ENCODE data around the gene RTTN.

RTTN gene

GRCh38 chr18:70234667-70235459 is 29.4 kb upstream of the RTTN start (continued):
- no peak for TF ChIP-seq TOX (CRISPR knock-in tag; IDR thresholded peaks at IDR 0.05; ENCODE audit: borderline replicate concordance)
- no peak for TF ChIP-seq CSRNP3 (CRISPR knock-in tag; IDR thresholded peaks at IDR 0.05)
- no peak for TF ChIP-seq RARB (CRISPR knock-in tag; IDR thresholded peaks at IDR 0.05)
- TF ChIP-seq ARNTL (CRISPR knock-in tag; IDR thresholded peaks at IDR 0.05; ENCODE audit: borderline replicate concordance, low read depth): no peak

- TF ChIP-seq PPARA (CRISPR knock-in tag; IDR thresholded peaks at IDR 0.05; ENCODE audit: borderline replicate concordance): no peak
- TF ChIP-seq CREB5 (CRISPR knock-in tag; IDR thresholded peaks at IDR 0.05; ENCODE audit: low read depth): no peak
- TF ChIP-seq ZFP3 (CRISPR knock-in tag; IDR thresholded peaks at IDR 0.05): no peak
- no peak for TF ChIP-seq ZNF8 (CRISPR knock-in tag; IDR thresholded peaks at IDR 0.05)
- TF ChIP-seq ZNF70 (CRISPR knock-in tag; IDR thresholded peaks at IDR 0.05): no peak
- TF ChIP-seq ZNF565 (CRISPR knock-in tag; conservative IDR thresholded peaks at IDR 0.05; ENCODE audit: low read depth): no peak
- TF ChIP-seq BACH2 (CRISPR knock-in tag; IDR thresholded peaks at IDR 0.05; ENCODE audit: borderline replicate concordance): no peak
- no peak for TF ChIP-seq ESRRG (CRISPR knock-in tag; IDR thresholded peaks at IDR 0.05)
- no peak for TF ChIP-seq POU6F1 (CRISPR knock-in tag; IDR thresholded peaks at IDR 0.05; ENCODE audit: borderline replicate concordance, low read depth)
- TF ChIP-seq CSDC2 (CRISPR knock-in tag; IDR thresholded peaks at IDR 0.05): no peak
- no peak for TF ChIP-seq TOX (CRISPR knock-in tag; IDR thresholded peaks at IDR 0.05; ENCODE audit: borderline replicate concordance)
- no peak for TF ChIP-seq ISL1 (CRISPR knock-in tag; IDR thresholded peaks at IDR 0.05)
- no peak for TF ChIP-seq OSR1 (CRISPR knock-in tag; IDR thresholded peaks at IDR 0.05)
- no peak for TF ChIP-seq TSHZ2 (CRISPR knock-in tag; IDR thresholded peaks at IDR 0.05)
- no peak for TF ChIP-seq ZFP30 (CRISPR knock-in tag; IDR thresholded peaks at IDR 0.05)
- no peak for TF ChIP-seq CSRNP3 (CRISPR knock-in tag; IDR thresholded peaks at IDR 0.05)
- no peak for TF ChIP-seq RARB (CRISPR knock-in tag; IDR thresholded peaks at IDR 0.05)
- no peak for TF ChIP-seq ARNTL (CRISPR knock-in tag; IDR thresholded peaks at IDR 0.05; ENCODE audit: borderline replicate concordance, low read depth)
- TF ChIP-seq ZC3H10 (CRISPR knock-in tag; IDR thresholded peaks at IDR 0.05): no peak
- TF ChIP-seq SNAI2 (CRISPR knock-in tag; IDR thresholded peaks at IDR 0.05): no peak
These were observed 28.5 kb upstream of the RTTN start for GRCh38 chr18:70233974-70234373.

GRCh38 chr18:70232261-70232660 is 26.8 kb upstream of the RTTN start:
- ATAC-seq: no peak
- TF ChIP-seq ZNF565 (CRISPR knock-in tag; conservative IDR thresholded peaks at IDR 0.05; ENCODE audit: low read depth) (no peak), CSRNP3 (CRISPR knock-in tag; IDR thresholded peaks at IDR 0.05) (no peak), GLIS3 (CRISPR knock-in tag; IDR thresholded peaks at IDR 0.05) (no peak), RARB (CRISPR knock-in tag; IDR thresholded peaks at IDR 0.05) (no peak), TOX (CRISPR knock-in tag; IDR thresholded peaks at IDR 0.05; ENCODE audit: borderline replicate concordance) (no peak), ARNTL (CRISPR knock-in tag; IDR thresholded peaks at IDR 0.05; ENCODE audit: borderline replicate concordance, low read depth) (no peak), ZFP30 (CRISPR knock-in tag; IDR thresholded peaks at IDR 0.05) (no peak), TSHZ2 (CRISPR knock-in tag; IDR thresholded peaks at IDR 0.05) (no peak), CREB5 (CRISPR knock-in tag; IDR thresholded peaks at IDR 0.05; ENCODE audit: low read depth) (no peak), PPARA (CRISPR knock-in tag; IDR thresholded peaks at IDR 0.05; ENCODE audit: borderline replicate concordance) (no peak)

More at GRCh38 chr18:70233974-70234373, 28.5 kb upstream of the RTTN start:
- no peak for ATAC-seq
